Sciatic nerve (tissue), 2 donors: ENCODE results near the gene TMEM267. TPM values are rescaled to one million over a fixed set of nuclear protein-coding genes. Genes with fewer than 3 reads are reported as not detected.
"Not testable (repeated sequence)": the region's sequence is repeated elsewhere in the genome, so short reads cannot be mapped to it uniquely, and the experiment has no call there.

Source experiments
- ATAC-seq: fragments of 200-7000 bp; cut with Tn5 transposase; one replicate; pipeline ENCODE4 v1.9.1; 2020; ENCODE audit warnings: mild to moderate bottlenecking, moderate library complexity
- DNase-seq: peaks from one replicate; pipeline ENCODE4 v3.0.0-alpha.2; 2020; ENCODE audit warnings: low spot score
- intact Hi-C: fragments of 100-400 bp; cut with DNase I; formaldehyde crosslinking; loops from one replicate; pipeline ENCODE4 v1.14.2; 2022
- total RNA-seq: library from RNA; stranded (reverse); fragmentation: NEBNext Ultra II Directional; extraction: Animal tissue kit (Norgen Biotek cat#: 25700); gene quantifications from one replicate; pipeline ENCODE4 v1.2.1, GENCODE V29; 2021
- donor health status: DM: no; HTN: no; CAD: no.
- donor health status: DM: no; HTN: no; CAD: no.

The TMEM267 gene
- total RNA-seq, 1 donor from 2014 or later, result 12.1 TPM

DNA sequence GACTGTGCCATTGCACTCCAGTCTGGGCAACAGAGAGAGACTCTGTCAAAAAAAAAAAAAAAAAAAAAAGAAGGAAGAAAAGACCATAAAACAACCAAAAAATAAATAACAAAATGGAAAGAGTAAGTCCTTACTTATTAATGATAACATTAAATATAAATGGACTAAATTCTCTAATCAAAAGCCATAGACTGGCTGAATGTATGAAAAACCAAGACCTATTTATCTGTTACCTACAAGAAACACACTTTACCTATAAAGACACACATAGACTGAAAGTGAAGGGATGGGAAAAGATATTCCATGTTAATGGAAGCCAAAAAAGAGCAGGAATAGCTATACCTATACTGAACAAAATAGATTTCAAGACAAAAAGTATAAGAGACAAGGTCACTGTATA is 16.6 kb downstream of the TMEM267 start:
- intact Hi-C loops, result no loop called here
- no peak for ATAC-seq
- no peak for DNase-seq

DNA sequence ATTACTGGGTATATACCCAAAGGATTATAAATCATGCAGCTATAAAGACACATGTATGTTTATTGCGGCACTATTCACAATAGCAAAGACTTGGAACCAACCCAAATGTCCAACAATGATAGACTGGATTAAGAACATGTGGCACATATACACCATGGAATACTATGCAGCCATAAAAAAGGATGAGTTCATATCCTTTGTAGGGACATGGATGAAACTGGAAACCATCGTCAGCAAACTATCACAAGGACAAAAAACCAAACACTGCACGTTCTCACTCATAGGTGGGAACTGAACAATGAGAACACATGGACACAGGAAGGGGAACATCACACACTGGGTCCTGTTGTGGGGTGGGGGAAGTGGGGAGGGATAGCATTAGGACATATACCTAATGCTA is 18.2 kb downstream of the TMEM267 start:
- intact Hi-C loops, DNase-seq, ATAC-seq: not testable (repeated sequence)

DNA sequence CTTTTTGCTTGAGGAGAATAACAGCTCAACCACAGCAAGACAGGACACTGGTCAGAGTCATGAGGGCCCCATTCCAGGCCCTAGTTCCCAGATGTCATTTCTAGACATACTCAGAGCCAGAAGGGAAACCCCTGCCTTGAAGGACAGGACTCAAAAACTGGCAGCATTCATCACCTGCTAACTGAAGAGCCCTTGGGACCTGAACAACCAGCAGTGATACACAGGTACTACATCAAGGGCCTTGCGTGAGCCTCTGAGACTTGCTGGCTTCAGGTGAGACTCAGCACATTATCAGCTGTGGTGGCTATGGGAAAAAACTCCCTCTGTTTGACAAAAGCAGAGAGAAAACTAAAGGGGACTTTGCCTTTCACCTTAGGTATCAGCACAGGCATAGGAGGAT is 22.6 kb downstream of the TMEM267 start:
- DNase-seq, result no peak
- no peak for ATAC-seq
- intact Hi-C loops, result no loop called here

DNA sequence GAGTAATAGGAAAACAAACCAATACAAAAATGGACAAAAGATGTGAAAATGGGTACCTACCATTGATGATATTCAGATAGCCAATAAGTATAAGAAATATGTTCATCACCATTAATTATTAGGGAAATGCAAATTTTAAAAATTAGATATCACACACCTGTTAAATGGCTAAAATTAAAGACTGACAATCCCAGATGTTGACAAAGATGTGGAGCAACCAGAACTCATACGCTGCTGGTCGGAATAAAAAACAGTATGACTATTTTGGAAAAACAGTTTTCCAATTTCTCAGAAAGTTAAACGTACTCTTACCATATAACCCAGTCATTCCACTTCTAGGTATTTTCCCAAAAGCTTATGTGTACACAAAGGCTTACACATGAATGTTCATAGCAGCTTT is 27.1 kb downstream of the TMEM267 start:
- intact Hi-C loops, result no loop called here
- no peak for DNase-seq
- ATAC-seq, result no peak

DNA sequence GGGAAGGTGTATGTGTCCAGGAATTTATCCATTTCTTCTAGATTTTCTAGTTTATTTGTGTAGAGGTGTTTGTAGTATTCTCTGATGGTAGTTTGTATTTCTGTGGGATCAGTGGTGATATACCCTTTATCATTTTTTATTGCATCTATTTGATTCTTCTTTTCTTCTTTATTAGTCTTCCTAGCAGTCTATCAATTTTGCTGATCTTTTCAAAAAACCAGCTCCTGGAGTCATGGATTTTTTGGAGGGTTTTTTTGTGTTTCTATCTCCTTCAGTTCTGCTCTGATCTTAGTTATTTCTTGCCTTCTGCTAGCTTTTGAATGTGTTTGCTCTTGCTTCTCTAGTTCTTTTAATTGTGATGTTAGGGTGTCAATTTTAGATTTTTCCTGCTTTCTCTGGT is 42.1 kb downstream of the TMEM267 start:
- intact Hi-C loops, ATAC-seq, DNase-seq: not testable (repeated sequence)

DNA sequence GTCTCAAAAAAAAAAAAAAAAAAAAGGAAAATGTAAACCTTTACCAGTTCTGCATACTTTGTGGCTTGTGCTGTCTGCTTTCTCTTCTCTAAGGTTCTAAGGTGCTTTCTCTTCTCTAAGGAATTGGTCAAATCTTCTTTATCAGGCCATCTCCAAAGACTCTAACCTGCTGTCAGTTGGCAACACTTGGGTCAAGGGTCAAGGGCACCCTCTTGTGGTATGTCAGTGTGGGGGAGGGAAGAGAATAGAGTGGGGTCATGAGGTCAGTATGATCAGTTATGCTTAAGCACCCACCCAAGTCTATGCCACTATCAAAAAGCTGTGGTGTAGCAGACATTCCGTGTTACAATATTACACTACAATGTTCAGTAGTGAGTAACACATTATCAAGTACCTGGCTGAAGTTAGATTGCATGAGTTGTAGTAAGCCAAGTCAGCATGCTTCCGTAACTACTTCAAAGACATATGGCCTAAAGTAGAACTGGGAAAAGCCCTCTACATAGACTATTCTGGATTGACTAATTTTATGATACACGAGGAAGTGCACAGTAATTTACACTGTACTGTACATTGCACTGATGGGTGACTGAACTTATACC is 46.5 kb downstream of the TMEM267 start:
- intact Hi-C loops, result no loop called here
- ATAC-seq, result no peak
- DNase-seq, result no peak

- intact Hi-C loops, result no loop called here
- peak; percentile 41 for ATAC-seq
- no peak for DNase-seq
These were observed 50.3 kb downstream of the TMEM267 start for GRCh38 chr5:43433382-43433781.

- ATAC-seq (peak; percentile 97), DNase-seq (peak; percentile 85)
- intact Hi-C loops, result no loop called here
These were observed 50.9 kb downstream of the TMEM267 start for GRCh38 chr5:43432486-43433375.

GRCh38 chr5:43429706-43430105 is 54.0 kb downstream of the TMEM267 start:
- ATAC-seq (no peak), DNase-seq (no peak)
- intact Hi-C loops, result no loop called here

- DNase-seq (no peak), ATAC-seq (no peak)
- intact Hi-C loops, result no loop called here
These were observed 54.6 kb downstream of the TMEM267 start for GRCh38 chr5:43429016-43429415.

DNA sequence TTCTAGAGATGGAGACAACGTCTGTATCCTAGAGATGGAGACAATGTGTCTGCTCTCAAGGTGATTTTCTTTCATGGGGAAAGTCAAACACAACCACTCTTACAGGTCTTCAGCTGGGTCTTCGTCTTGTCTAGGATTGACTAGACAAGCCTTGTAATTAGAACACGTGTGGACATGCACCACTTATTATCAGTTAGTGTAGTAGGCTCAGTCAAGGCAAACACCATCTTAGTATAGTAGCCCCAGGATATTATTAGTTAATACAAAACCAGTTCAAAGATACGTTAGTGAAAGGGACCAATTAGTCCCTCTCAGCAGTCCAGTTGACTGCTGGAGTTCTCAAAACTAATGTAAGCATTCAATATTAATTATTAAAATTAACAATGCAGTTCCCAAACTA is 56.4 kb downstream of the TMEM267 start:
- ATAC-seq, result no peak
- no peak for DNase-seq
- intact Hi-C loops, result no loop called here

GRCh38 chr5:43425983-43426382 is 57.7 kb downstream of the TMEM267 start:
- intact Hi-C loops, result no loop called here
- no peak for DNase-seq
- peak; percentile 54 for ATAC-seq

DNA sequence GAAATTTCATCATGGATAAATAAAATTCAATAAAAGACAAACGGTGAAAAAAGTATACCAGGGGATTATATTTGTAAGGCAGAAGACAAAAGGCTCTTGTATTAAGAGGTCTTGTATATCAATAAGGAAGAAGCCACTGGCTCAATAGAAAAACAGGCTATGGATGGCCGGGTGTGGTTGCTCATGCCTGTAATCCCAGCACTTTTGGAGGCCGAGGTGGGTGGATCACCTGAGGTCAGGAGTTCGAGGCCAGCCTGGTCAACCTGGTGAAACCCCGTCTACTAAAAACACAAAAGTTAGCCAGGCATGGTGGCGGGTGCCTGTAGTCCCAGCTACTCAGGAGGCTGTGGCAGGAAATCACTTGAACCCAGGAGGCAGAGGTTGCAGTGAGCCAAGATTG is 60.6 kb downstream of the TMEM267 start:
- DNase-seq, ATAC-seq: not testable (repeated sequence)
- intact Hi-C loops, result loop anchor here (5.0 kb wide), 1 partner anchor 629 kb away; no protein-coding TSS in a partner anchor

DNA sequence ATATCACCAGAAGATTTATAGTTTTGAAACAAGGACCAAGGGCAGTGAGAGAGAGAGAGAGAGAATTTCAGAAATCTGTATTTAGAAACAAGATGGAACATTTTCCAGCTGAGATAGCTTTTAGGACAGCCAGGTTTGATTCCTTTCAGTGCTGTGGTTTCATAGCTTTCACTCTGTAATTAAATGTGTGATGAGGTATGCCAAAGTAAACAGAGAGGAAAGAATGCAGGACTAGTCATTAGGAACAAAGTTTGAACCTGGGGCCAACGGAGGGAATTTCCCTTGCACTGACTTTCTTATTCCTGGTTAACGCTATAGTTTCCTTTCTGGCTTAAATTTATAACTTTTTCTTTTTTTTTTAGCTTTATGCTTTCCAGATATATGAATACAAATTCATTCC is 61.5 kb downstream of the TMEM267 start:
- DNase-seq (no peak), ATAC-seq (peak; percentile 95)
- intact Hi-C loops, result loop anchor here (5.0 kb wide), 1 partner anchor 630 kb away; no protein-coding TSS in a partner anchor

DNA sequence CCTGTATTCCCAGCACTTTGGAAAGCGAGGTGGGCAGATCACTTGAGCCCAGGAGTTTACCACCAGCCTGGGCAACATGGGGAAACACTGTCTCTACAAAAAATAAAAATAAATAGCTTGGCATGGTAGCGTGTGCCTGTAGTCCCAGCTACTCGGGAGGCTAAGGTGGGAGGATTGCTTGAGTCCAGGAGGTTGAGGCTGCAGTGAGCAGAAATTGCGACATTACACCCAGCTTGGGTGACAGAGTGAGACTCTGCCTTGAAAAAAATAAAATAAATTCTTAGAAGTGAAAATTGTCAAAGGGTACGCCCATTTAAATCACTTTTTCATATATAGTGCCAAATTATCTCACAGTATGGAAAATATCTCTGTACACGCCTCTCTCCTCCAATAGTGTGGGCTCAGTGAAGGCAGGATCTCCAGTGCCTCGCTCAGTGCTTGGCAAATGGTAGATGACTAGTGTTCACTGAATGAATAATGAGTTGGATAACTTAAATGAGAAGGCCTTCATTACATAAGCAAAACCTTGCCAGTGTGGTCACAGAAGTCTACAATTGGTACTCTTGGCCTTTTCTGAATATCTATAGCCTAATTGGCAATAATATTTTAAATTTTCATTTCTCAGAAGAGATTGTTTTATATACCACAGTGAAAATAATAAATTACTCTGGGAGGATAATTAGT is 62.1 kb downstream of the TMEM267 start:
- intact Hi-C loops, result loop anchor here (5.0 kb wide), 1 partner anchor 631 kb away; no protein-coding TSS in a partner anchor
- no peak for DNase-seq
- peak; percentile 11 for ATAC-seq

GRCh38 chr5:43420241-43420640 is 63.4 kb downstream of the TMEM267 start:
- intact Hi-C loops, result loop anchor here (5.0 kb wide), 1 partner anchor 632 kb away; no protein-coding TSS in a partner anchor
- no peak for ATAC-seq
- no peak for DNase-seq

DNA sequence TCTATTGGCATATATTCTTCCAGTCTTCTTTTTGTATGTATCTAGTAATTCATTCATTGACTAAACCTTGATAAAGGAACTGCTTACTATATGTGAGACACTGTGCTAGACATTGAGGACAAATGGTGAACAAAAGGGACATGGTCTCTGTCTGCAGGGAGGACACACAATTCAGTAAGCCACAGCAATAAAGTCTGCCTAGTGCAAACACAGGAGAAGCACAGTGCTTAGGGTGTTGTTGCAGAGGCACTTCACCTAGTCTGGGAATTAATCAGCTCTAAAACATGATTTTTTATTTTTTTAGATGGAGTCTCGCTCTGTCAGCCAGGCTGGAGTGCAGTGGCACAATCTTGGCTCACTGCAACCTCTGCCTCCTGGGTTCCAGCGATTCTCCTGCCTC is 65.1 kb downstream of the TMEM267 start:
- DNase-seq (no peak), ATAC-seq (no peak)
- intact Hi-C loops, result no loop called here

DNA sequence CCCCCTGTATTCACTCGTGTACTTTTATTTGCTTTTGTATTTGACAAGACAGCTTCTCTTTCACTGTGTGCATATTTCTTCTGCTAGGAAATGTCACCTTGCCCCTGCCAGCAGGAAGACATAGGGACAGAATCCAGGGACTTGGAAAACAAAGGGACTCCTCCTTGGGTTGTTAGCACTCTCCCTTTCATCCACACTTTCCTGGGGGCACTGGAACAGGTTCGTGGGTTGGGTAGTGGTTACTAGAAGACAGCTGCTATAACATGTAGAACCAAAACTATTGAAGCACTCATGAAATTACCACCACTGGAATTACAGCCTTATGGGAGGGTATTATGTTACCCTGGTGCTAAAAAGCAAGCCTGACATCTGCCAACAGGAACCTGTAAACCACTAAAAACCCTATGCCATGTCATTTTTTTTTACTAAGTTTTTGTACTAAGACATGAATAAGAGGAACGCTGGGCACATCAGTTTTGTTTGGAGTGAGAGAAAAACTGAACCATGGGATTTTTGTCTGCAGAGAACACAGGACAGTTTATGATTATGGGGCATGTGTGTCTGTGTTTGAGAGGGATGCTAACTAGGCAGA is 66.8 kb downstream of the TMEM267 start:
- ATAC-seq (no peak), DNase-seq (no peak)
- intact Hi-C loops, result no loop called here
